GM21423 (cell line): ENCODE results near the gene CRTC2.

ENCODE experiments used
- ATAC-seq: cut with Tn5 transposase; IDR thresholded peaks from one replicate; pipeline ENCODE4 v1.9.1; 2021; ENCODE audit warnings: mild to moderate bottlenecking, moderate library complexity; ENCODE audit not compliant: unreplicated experiment

Gene CRTC2

DNA sequence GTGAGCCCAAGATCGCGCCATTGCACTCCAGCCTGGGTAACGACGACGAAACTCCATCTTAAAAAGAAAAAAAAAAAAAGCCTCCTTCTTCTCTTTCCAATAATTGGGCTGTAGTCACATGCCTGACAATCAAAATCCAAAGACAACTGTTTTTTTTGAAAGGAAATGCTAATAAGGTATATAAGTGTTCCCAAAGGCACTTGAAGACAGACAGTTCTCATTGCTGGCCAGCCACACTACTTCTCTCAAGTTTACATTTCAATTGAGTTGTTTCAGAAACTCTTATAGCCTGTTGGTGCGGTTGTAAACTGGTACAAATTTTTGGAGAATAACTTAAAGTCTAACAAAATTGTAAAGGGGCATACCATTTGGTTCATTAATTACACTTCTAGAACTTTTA lies 58.9 kb downstream of the CRTC2 start:
- ATAC-seq, result no peak
